8988T (cell line): ENCODE results near the gene ZNF341.
"Not testable (repeated sequence)": the region's sequence is repeated elsewhere in the genome, so short reads cannot be mapped to it uniquely, and the experiment has no call there.

Experiments
- DNase-seq: peaks from one replicate; pipeline ENCODE4 v3.0.0; 2011

Gene ZNF341

DNA sequence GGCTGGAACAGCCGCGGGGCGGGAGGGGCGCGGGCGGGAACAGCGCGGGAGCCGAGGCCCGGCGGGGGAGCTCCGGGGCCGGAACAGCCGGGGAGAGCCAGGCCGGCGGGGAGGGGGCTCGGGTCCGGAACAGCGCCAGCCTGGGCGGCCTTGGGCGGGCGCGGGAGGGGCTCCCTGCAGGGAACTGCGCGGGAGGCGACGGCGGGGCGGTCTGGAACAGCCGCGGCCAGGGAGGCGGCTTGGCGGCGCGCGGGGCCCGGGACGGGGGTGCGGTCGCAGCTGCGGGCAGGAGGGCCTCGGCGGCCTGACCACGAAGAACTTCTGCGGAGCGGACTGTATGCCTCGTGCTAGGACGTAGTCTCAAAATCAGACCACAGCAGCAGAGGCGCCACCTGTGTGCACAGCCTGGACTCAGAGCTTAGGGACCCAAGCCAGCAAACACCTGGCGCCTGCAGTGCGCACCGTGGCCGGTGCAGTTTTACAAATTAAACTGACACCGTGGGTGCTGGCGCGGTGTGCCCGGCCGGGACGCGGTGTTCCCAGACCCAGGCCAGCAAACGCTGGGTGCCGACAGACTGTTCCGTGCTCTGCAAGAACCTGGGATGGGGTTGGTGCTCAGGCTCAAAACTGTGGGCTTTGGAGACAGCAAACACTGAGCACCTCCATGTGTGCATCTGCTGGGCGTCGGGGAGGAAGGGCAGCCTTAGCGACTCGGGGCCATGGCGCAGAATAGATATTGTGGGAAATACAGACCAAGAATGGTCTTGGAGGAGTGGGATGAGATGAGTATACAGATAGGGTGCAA, 572 bp downstream of the ZNF341 start:
- peak; percentile 32 for DNase-seq

DNA sequence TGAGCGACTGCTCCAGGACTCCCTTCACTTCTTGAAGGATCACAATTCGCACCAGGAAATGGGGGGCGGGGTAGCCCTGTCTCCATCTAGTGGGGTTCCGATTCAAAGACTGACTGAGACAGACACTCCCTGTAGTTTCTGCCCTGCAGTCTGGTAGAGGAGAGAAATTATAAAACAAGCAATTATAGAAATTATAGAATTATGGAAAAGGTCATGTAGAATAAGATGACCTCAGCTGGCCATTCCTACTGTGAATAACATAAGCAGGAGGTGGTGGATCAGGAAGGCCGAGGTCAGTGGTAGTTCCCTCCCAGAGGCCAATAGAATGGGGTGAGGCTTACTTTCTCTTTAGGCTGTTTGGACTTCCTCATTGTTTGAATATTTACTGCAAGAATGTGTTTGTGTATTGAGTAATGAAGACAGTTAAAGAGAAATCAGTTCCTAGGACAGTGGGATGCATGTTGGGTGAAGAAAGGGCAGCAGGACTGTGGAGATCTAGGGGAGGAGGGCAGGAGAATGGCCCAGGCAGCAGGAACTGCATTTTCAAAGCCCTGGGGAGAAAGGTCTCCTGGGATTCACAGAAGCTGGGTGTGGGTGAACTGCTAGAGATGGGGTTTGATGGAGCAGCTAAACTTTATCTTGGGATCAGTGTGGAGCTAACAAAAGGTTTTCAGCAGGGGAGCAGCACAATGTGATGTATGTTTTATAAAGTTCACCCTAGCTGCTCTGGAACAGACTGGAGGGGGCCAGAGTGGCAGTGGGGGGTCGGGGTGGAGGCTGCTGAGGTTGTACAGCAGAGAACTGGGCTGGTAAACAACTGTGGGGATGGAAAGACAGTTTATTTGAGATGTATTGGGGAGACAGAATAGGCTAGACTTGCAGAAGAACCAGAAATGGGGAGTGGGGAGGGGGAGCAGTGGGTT, 2.1 kb downstream of the ZNF341 start:
- DNase-seq, result no peak

DNA sequence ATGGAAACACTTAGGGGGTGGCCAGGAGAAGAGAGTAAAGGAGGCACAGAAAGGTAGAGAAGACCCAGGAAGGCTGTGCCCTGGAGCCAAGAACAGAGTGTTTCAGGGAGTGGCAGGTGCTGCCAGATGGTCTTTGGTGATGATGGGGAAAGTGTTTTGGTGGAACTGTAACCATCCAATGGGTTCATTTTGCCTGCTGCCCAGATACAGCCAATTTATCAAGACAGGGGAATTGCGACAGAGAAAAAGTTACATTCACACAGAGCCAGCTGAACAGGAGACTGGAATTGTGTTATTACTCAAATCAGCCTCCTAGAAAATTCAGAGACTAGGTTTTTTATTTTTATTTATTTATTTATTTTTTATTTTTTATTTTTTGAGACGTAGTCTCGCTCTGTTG, 5.2 kb downstream of the ZNF341 start:
- no peak for DNase-seq

DNA sequence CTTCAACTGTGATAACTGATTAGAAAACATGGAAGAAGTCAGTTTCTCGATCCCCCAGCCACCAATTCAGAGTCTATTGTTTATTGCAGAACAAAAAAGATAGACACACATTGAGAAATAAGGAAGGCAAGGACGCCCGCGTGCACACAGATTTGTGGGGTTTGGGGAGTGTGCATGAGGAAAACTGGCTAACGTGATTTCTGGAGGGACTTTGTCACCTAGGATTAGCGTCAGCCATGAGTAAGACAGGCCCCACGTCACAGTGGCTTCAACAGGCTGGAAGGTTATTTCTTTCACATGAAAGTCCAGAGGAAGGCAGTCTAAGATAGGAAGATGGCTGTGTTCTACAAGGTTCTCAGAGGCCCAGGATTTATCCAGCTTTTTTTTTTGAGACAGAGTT, 7.7 kb downstream of the ZNF341 start:
- DNase-seq, result no peak

DNA sequence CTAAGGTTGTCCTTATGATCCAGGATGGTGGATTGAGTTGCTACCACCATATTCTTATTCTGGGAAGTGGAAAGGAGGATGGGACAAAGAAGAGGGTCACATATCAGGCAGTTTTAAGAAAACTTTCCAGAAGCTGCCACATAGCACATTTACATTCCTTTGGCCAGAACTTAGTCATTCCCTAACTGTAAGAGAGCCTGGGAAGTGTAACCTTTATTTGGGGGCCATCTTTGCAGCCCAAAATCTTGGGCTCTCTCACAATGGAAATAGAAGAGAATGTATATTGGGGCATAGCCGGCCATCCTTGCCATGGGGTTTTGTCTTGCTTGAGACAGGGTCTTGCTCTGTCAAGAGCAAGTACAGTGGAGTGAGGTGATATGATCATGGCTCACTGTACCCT, 8.4 kb downstream of the ZNF341 start:
- no peak for DNase-seq

DNA sequence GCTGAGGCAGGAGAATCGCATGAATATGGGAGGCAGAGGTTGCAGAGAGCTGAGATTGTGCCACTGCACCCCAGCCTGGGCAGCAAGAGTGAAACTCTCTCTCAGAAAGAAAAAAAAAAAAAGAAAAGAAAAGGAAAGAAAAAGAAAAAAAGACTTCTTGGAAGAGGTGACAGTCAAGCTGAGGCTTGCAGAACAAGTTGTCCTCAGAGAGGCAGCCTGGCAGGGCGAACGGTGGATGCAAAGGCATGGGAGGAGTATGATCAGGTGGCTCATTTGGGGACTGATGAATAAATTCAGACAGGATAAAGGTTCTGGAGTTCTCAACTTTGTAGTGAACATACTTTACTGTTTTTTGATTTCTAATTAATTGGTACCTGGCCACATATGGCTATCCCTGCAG, 12.4 kb downstream of the ZNF341 start:
- no peak for DNase-seq

DNA sequence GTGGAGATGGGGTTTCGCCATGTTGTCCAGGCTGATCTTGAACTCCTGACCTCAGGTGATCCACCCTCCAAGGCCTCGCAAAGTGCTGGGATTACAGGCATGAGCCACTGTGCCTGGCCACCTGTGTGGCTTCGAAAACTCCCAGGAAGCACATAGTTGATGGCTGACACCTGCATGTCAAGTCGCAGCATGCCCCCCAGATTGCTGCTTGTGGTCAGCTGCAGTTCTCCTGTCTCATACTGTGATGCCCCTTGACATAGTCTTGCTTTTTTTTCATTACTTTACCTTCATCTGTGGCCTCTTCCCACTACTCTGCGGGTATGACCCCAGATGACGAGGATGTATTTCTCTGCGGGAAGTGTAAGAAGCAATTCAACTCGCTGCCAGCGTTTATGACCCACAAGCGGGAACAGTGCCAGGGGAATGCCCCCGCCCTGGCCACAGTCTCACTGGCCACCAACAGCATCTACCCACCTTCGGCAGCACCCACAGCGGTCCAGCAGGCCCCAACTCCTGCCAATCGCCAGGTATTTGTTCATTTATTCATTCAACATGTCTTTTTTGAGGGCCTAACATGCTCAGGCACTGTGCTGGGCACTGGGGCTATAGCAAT, 13.1 kb downstream of the ZNF341 start:
- DNase-seq, result no peak

DNA sequence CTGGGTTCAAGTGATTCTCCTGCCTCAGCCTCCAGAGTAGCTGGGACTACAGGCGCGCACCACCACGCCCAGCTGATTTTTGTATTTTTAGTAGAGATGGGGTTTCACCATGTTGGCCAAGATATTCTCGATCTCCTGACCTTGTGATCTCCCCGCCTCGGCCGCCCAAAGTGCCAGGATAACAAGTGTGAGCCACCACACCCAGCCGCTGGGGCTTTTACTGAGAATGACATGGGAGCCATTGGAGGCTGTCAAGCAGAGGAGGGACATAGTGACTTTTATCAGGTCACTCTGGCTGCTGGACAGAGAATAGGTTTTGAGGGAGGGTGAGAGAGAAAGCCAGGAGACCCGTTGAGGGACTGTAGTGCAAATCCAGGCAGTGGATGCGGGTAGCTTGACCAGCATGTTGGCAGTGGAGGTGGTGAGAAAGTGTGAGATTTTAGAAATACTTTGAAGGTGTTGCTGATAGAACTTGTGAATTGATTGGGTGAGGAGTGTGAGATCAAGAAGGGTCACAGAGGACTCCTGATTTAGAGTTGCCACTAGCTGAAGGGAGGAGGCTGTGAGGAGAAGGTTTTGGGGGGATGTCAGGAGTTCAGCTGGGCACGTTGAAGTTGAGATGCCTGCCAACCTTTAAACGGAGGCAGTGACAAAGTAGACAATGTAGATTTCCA, 14.7 kb downstream of the ZNF341 start:
- no peak for DNase-seq

DNA sequence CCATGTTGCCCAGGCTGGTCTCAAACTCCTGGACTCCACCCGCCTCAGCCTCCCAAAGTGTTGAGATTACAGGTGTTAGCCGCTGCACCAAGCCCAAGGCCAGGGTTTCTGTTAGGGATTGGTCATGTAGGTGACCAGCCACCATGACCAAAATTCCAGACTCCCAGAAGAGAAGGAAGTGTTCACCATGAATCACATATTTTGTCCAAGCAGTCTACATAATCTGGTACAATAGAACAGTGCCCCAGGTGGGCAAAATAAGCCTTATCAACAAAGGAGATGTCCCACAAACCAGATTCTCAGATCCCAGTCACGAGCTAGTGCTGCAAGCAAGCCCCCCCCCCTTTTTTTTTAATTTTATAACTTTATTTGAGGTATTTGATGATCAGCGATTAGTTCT, 20.0 kb downstream of the ZNF341 start:
- DNase-seq, result no peak

DNA sequence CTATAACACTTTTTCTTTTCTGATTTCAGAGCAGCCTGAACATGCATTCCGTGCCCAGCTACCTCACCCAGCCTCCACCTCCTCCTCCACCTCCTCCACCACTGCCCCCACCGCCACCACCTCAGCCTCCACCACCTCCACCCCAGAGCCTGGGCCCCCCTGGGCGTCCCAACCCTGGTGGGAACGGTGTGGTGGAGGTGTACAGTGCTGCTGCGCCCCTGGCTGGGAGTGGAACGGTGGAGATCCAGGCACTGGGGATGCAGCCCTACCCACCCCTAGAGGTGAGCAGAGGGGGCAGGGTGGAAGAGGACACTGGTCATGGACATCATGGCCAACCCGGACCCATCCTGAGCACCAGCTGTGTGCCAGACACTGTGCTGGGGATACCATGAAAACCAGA, 21.3 kb downstream of the ZNF341 start:
- DNase-seq, result no peak

DNA sequence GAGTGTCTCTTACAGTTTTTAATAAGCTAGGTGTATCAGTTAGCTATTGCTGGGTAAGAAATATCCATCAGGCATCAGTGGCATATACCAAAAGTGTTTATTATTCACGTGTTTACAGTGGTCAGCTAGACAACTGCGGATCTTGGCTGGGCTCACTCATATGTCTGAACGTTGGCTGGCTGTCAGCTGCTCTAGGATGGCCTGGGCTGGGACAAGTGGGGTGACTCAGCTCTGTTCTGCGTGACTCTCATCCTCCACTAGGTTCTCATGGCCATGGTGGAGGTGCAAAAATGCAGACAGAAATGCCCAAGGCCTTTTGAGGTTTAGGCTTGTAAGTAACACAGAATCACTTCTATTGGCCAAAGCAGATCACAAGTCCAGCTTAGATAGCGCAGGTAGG, 22.0 kb downstream of the ZNF341 start:
- DNase-seq, result no peak

DNA sequence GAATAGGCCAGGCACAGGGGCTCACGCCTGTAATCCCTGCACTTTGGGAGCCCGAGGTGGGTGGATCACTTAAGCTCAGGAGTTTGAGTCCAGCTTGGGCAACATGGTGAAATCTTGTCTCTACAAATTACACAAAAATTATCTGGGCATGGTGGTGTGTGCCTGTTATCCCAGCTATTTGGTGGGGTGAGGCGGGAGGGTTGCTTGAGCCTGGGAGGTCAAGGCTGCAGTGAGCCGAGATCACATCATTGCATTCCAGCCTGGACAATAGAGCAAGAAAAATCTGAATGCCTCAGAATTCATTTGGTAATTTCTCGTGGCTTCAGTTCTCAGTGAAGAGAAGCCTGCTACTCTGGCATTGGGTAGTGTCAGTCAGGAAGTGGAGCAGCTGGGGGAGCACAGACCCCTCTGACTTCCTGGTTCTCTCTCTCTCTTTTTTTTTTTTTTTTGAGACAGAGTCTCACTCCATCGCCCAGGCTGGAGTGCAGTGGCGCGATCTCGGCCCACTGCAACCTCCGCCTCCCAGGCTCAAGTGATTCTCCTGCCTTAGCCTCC, 24.2 kb downstream of the ZNF341 start:
- not testable (repeated sequence) for DNase-seq

DNA sequence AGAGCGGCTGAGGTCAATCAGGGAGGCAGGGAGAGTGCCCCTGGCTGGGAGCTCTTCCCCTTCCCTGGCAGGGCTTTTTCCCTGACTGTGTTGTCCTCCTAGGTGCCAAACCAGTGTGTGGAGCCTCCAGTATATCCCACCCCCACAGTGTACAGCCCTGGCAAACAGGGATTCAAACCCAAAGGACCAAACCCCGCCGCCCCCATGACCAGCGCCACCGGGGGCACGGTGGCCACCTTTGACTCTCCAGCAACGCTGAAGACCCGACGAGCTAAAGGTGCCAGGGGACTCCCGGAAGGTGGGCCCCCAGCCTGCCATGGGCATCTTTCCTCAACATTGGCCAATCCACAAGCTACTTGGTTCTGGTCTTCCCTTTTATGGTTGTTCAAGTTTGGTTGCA, 25.2 kb downstream of the ZNF341 start:
- no peak for DNase-seq

DNA sequence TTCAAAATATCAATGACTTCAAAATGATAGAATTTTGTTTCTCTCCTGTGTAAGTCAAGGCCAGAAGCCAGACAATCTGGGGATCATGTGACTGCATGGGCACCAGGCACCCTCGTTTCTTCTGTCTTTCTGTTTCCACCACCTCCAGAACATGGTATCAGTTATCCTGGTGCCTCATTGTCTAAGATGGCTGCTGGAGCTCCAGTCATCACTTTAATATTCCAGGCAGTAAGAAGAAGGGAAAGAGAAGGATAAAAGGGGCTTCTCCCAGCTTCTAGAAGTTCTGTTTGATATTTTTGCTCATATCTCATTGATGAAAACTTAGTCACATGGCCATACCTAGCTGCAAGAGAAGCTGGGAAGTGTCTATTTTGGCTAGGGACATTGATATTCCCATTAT, 25.7 kb downstream of the ZNF341 start:
- no peak for DNase-seq

DNA sequence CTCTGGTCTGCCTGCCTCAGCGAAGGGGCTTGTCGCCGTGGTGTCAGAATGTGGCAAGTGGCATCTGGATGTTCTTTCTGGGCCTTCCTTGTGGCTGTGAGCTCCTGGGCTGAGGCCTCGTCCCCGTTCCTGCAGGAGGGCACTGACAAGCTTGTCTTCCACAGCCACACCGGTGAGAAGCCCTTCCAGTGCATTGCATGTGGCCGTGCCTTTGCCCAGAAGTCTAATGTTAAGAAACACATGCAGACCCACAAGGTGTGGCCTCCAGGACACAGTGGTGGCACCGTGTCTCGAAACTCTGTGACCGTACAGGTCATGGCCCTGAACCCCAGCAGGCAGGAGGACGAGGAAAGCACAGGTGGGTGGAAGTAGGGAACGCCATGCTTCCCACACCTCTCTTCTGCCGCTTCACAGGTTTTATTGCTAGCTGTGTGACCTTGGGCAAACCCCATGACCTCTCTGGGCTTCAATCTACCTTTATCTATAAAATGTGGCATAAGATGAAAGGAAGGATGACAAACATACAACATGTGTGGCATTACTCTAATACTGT, 30.0 kb downstream of the ZNF341 start:
- DNase-seq, result no peak

DNA sequence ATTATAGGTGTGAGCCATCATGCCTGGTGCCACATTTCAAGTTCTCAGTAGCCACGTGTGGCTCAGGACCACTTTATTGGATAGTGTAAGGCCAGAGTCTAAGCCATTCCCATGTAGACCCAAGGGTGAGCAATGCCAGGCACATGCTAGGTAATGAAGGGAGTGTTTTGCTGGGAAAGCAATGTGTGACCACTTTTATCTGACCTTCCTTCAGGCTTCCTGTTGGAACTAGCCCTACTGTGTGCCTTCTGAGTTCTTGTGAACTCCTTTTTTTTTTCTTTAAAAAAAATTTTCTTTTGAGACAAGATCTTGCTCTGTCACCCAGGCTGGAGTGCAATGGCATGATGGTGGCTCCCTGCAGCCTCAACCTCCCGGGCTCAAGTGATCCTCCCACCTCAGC, 33.3 kb downstream of the ZNF341 start:
- no peak for DNase-seq

DNA sequence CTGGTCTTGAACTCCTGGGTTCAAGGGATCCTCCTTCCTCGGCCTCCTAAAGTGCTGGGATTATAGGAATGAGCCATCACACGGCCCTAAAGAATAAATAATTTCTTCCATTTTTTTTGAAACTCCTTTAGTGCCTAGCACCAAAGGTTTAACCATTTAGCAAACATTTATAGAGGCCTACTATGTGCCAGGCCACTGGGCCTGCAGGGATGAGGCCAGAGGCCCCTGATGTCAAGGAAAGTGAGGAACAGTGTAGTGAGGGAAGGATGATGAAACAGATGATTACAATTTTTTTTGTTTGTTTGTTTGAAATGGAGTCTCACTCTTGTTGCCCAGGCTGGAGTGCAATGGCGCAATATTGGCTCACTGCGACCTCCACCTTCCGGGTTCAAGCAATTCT, 33.8 kb downstream of the ZNF341 start:
- DNase-seq, result no peak

DNA sequence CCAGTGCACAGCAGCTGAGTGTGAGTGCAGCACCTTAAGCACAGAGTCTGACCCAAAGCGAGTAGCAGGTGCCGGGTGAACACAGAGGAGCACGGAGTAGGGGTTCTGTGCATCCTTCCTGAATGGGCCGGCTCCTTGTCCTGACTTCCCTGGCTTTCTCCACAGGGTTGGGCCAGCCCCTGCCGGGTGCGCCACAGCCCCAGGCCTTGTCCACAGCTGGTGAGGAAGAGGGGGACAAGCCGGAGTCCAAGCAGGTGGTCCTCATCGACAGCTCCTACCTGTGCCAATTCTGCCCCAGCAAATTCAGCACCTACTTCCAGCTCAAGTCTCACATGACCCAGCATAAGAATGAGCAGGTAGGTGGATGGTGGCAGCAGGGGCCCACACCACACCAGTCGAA, 34.9 kb downstream of the ZNF341 start:
- DNase-seq, result no peak

DNA sequence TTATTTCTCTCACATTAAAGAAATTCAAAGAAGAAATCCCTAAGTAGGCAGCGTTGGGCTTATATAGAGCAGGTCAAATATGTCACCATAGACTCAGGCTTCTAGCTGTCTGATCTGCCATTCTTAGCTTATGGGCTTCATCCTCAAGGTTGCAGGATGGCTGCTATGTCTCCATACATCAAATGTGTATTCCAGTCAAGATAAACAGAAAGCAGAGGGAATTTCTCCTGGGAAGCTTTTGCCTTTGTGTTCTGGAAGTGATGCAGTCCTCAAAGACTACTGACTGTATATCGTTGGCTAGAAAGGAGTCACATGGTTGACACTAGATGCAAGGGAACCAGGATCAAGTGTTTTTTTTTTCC, 36.0 kb downstream of the ZNF341 start:
- no peak for DNase-seq

DNA sequence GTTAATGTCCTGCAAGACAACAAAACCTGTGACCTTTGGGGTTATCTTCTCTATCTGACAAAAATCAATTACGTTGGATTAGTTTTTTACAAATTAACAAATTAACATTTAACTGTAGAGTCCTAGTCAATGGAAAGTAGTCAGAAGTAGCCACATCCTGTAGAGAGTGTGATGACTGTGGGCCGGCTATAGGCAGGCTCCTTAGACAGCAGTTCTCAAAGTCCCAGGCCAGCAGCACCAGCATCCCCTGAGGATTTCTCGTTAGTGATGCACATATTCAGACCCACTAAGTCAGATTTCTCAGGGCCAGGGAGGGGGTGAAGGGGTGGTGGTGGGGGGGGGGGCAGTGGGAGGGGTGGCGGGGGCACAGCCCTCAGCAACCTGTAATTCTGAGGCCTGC, 37.2 kb downstream of the ZNF341 start:
- DNase-seq, result no peak

DNA sequence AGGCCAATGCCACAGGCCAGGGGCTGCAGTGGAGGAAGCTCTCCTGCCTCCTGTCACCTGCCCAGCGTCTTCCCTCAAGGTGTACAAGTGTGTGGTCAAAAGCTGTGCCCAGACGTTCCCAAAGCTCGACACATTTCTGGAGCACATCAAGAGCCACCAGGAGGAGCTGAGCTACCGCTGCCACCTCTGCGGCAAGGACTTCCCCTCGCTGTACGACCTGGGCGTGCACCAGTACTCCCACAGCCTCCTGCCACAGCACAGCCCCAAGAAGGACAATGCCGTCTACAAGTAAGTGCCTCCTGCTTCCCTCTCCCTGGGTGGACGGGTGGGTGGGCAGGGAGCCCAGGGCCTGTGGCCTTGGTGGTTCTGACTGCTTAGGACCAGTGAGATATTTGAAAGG, 38.2 kb downstream of the ZNF341 start:
- no peak for DNase-seq

DNA sequence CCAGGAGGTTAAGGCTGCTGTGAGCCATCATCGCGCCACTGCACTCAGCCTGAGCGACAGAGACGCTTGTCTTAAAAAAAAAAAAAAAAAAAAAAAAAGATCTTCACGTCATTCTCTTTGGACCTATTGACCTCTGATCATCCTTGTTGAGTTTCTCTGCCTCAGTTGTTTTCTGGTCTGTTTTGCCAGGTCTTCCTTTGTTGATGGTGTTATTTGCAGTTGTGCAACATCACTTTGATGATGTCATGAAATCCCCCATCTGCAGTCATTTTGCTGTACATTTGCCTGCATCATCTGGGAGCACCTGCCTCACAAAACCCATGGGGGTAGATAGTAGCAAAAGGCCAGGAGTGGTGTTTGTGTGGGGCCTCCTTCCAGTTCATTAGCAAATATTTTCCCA, 40.1 kb downstream of the ZNF341 start:
- DNase-seq, result no peak

DNA sequence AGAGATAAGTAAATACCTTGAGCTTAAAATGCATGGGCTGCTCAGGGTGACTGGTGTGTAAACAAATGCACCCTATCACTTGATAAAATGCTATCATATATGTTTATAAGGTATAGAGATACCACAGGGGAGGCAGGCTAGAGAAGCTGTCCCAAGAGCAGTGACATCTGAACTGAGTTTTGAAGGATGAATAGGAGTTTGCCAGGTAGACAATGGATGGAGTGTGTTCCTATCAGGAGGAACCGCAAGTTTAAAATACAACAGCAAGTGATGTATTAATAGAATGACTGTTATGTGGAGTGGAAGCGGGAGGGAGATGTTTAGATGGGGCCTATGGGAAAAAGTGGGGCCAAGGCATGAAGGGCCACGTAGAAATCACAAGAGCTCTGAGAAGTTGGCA, 40.6 kb downstream of the ZNF341 start:
- no peak for DNase-seq
